T-helper 2 cell treated with Interferon-gamma antibody and Interleukin-4, amounts not matched to agents 5 μg/mL and 100 μg/mL, for 36 hours (primary cell): Measurements from ENCODE around the gene CDH15.

Experiments used
- DNase-seq: peaks from one replicate; pipeline ENCODE4 v3.0.0; 2021; ENCODE audit warnings: low spot score
- H3K27ac Mint-ChIP-seq: one replicate; pipeline ENCODE4 v1.8.0; 2021; ENCODE audit warnings: mild to moderate bottlenecking, mixed read lengths
- H3K27me3 Mint-ChIP-seq: one replicate; pipeline ENCODE4 v1.8.0; 2021; ENCODE audit warnings: low read depth, mixed read lengths
- H3K36me3 Mint-ChIP-seq: one replicate; pipeline ENCODE4 v1.8.0; 2021; ENCODE audit warnings: low read depth, mixed read lengths
- H3K4me1 Mint-ChIP-seq: one replicate; pipeline ENCODE4 v1.8.0; 2021; ENCODE audit warnings: low read depth, mixed read lengths
- H3K4me3 Mint-ChIP-seq: one replicate; pipeline ENCODE4 v1.8.0; 2022; ENCODE audit warnings: mild to moderate bottlenecking, moderate library complexity, mixed read lengths
- H3K9me3 Mint-ChIP-seq: one replicate; pipeline ENCODE4 v1.8.0; 2021; ENCODE audit warnings: mixed read lengths

CDH15 gene

DNA sequence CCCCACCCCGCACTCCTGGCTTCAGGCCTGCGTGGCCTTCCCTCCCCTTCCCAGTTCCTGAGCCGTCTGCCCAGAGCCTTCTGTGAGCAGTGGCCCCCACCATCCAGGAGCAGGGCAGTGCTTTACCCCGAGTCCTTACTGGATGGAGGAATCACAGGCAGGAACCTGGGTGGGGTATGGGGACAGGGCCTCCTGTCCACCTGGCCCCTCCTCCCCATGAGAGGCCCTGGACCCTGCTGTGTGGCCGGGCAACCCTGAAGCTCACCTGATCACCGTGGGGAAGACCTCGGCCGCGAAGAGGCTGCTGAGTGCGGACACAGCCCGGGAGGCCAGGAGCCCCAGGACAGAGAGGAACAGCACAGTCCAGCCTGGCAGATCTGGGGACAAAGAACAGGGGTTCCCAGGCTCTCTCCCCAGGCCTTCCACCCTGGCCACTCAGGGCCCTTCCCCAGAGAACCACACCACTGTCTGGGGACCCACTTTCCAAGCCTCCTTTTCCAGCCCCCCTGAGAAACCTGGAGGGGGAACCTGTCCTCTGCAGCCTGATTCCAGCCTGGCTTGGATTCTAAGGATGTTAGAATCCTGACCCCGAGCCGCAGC, 25.6 kb downstream of the CDH15 start:
- DNase-seq: no peak
- Mint-ChIP-seq H3K27ac (no peak overlapping the region), H3K9me3 (no peaks in the 10 kb centered on the region), H3K36me3 (no peaks in the 10 kb centered on the region), H3K27me3 (peaks cover 10% of the 10 kb centered on the region), H3K4me3 (no peak overlapping the region), H3K4me1 (peaks cover 3% of the 10 kb centered on the region)

DNA sequence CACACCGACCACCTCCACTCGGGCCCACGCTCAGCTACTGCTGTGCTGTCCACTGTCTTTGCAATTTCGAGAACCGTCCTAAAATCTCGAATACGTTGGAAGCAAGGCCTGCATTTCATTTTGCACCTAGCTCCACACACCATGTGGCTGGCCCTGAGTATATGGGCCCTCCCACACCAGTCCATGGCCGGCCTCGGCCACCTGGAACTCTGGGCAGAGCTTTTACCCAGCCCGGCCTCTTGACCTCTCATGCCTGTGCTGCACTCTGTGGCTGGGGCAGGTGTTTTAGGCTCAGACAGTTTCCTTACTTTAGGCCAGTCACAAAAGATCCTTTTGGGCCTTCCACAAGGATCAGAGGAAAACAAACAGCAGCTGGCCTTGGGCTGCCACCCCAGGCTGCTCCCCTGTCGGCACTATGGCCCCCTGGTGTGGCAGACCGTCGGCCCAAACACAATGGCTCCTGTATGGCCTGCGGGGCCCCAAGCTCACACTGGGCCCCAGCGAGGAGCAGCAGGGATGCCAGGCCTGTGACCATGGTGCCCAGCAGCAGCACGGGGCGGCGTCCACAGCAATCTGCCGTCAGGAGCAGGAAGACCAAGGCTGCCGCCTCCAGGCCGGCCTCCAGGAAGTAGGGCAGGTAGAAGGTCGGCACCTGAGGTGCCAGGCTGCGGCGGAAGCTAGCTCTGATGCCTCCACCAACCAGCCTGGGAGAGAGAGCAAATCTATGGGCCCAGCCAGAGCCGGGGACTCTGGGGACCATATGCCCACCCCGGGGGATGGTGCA, 26.3 kb downstream of the CDH15 start:
- H3K36me3 Mint-ChIP-seq: no peaks in the 10 kb centered on the region
- no peak overlapping the region for H3K27ac Mint-ChIP-seq
- H3K27me3 Mint-ChIP-seq: peaks cover 14% of the 10 kb centered on the region
- H3K4me3 Mint-ChIP-seq: no peak overlapping the region
- H3K4me1 Mint-ChIP-seq: peaks cover 4% of the 10 kb centered on the region
- H3K9me3 Mint-ChIP-seq: no peaks in the 10 kb centered on the region
- no peak for DNase-seq

DNA sequence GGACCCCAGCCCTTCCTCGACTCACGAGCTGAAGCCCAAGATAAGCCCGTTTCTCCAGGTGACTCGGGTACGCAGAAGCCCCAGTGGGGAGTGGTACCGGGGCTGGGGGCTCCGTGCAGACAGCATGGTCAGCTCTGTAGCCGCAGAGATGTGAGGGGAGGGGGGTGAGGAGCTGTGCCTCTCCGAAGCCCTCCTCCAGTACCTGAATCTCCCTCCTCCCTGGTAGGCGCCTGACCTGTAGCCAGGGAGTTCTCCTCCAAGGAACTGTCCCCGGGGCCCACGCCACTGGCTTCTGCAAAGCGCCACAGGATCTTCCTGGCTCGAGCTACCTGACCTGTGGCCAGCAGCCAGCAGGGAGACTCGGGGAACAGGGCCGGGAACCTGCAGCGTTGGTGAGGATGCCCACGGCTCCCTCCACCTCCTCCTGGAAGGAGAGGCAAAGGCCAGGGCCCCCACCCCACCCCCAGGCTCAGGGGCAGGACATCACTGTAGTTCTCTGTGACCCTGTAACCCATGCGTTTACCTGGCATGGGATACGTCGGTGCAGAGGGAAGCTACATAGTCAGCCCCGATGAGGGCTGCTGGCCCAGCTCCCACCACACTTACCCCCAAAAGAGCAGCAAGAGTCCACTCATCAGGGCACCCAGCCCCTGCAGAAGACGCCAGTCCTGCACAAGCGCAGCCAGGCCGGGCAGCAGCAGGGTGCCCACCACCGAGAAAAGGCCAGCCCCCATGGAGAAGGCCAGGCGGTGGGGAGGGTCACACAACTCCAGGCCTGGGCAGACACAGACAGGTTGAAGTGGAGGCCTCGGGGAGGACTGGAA, 27.1 kb downstream of the CDH15 start:
- peaks cover 6% of the 10 kb centered on the region for H3K4me1 Mint-ChIP-seq
- H3K9me3 Mint-ChIP-seq: no peaks in the 10 kb centered on the region
- no peak for DNase-seq
- H3K27ac Mint-ChIP-seq: no peak overlapping the region
- H3K4me3 Mint-ChIP-seq: no peak overlapping the region
- H3K36me3 Mint-ChIP-seq: no peaks in the 10 kb centered on the region
- peaks cover 22% of the 10 kb centered on the region for H3K27me3 Mint-ChIP-seq

DNA sequence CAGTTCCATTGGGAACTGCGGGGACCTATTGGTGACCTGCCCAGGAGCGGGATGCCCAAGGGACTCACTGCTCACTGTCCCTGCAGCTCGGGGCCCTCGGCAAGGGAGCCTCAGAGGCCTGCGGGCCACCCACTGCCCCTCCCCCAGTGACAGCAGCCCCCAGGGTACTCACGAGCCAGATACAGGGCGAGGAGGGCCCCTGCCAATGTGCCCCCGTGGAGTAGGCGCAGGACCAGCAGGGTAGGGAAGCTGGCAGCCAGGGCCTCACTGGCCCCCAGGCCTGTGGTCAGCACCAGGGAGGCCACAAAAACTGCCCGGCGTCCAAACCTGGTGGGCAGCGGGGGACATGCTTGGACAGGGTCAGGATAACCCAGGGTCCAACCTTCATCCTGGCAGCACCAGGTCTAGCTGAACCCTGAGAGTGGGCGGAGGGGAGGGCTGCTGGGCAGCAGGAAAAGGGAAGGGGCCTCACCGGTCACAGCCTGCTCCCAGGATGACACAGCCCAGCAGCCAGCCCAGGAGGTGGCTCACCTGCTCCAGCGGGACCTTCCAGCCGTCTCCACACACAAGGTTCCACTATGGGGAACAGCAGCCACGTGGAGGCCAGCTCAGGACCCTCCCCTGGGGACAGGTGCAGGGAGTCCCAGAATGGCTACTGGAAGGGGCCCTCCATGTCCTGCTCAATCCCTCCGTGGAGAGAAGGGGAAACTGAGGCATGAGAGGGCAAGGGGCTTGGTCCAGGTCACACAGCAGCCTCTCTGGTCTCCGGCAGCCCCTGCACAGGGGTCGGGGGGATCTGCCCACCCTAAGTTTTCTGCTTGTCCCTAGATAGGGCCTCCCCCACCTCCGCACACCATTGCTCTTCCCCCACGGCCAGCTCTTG, 27.9 kb downstream of the CDH15 start:
- Mint-ChIP-seq H3K27ac (no peak overlapping the region), H3K36me3 (no peaks in the 10 kb centered on the region), H3K27me3 (peaks cover 29% of the 10 kb centered on the region), H3K9me3 (no peaks in the 10 kb centered on the region), H3K4me3 (peak overlapping the region; percentile 15), H3K4me1 (peaks cover 6% of the 10 kb centered on the region)
- DNase-seq: no peak

DNA sequence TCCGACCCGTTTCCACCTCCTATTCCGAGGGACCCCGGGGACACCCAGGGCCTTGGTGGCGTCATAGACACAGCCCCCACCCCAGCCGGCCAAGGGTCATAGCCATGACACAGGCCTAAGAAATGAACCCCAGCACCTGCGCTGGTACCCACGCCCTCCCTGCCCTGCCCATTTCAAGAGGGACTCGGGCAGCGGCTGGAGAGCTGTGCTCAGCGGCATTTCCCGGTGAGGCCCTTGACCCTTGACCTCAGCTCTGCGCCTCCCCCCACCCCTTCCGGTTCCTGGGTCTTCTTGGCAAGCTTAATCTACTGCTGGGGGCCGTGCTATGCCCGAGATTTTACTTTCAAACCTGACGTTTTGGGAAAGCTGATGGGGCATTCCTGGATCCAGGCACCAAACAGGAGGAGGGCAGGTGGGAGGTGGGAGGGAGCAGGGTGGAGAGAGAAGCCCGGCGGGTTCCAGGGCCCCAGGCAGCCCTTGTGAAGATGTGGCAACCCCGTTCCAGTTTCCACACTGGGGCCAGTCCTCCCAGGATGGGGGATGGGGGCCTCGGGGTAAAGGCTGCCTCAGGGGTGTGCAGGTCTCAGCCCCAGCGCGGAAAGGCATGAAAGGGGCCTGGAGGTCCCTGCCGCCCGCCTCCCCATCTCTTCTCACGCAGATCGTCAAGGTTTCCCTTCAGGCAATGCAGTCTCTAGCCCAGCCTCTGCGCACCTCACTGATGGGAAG, 28.7 kb downstream of the CDH15 start, which contains the start of gene SLC22A31:
TSS of gene SLC22A31 (minus strand) at position 414 of the 726 bp plus-strand sequence. CDS start at position 378, 36 bp downstream.
- Mint-ChIP-seq H3K27ac (no peak within 1 kb of the TSS), H3K36me3 (no peaks in the 10 kb centered on the region), H3K4me1 (peaks cover 6% of the 10 kb centered on the region), H3K9me3 (no peaks in the 10 kb centered on the region), H3K4me3 (peak within 1 kb of the TSS; percentile 51), H3K27me3 (peaks cover 32% of the 10 kb centered on the region)
- no peak for DNase-seq

DNA sequence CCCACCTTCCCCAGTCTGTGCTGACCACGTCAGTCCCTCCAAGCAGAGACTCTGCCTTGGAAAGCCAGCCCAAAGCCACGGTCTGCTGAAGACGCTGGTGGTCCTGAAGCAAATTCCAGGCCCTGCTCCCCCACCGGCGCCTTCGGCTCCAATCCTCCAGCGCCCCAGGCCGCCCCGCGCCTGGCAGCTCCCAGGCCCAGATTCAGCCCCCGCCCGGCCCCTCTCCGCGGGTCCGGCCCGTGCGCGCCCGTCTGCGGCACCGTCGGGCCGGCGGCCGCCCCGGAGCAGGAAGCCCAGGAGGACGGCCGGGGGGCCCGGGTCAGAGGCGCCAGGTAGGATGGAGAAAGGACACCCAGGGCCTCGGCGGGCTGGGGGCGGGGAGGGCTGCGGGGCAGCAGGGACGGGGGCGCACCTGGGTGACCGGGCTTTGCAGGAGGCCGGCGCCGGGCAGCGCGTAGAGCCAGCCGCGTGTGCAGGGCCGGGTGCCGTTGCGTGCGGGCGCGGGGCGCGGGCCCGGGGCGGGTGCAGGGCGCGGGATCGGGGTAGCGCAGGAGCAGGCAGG, 29.4 kb downstream of the CDH15 start:
- no peaks in the 10 kb centered on the region for H3K36me3 Mint-ChIP-seq
- H3K4me3 Mint-ChIP-seq: peak overlapping the region; percentile 51
- H3K4me1 Mint-ChIP-seq: peaks cover 6% of the 10 kb centered on the region
- DNase-seq: no peak
- no peaks in the 10 kb centered on the region for H3K9me3 Mint-ChIP-seq
- peaks cover 32% of the 10 kb centered on the region for H3K27me3 Mint-ChIP-seq
- no peak overlapping the region for H3K27ac Mint-ChIP-seq

DNA sequence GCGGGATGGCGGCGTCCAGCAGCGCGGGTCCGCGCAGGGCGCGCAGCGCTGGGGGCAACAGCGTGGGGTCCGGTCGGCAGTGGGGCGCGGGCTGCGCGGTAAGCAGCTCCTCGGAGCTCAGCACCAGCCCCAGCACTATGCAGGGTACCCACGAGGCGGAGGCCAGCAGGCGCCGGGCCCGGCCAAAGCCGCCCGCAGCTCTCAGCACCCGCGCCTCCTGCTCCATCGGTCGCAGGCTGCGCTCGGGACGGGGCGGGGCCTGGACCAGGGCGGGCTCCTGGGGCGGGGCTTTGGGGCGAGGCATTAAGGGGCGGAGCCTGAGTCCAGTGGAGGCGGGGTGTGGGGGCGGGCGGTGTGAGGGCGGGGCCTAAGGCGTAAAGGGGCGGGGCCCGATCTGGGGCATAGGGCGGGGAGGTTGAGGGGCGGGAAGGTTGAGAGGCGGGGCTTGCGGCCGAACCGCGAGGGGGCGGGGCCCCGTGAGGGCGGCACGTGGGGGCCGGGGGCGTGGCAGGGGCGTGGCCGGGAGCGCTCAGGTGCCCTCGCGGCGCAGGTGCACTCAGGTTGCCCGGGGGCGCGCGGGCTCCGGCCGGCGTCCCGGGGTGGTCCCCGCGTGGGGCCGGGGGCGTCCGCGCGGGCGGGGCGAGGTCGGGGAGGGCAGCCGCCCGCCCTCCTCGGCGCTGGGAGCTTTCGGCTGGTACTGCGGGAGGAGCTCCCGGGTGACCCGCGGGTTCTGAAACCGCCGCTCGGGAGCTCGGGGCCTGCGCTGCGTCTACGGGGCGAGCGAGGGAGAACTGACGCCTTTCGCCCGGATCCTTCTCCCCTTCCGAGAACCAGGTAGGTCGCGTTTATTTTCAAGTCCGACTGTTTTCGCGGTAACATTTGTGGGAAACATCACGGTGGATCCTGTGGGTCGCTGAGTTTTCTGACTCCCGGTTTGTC, 30.2 kb downstream of the CDH15 start:
- peaks cover 32% of the 10 kb centered on the region for H3K27me3 Mint-ChIP-seq

DNA sequence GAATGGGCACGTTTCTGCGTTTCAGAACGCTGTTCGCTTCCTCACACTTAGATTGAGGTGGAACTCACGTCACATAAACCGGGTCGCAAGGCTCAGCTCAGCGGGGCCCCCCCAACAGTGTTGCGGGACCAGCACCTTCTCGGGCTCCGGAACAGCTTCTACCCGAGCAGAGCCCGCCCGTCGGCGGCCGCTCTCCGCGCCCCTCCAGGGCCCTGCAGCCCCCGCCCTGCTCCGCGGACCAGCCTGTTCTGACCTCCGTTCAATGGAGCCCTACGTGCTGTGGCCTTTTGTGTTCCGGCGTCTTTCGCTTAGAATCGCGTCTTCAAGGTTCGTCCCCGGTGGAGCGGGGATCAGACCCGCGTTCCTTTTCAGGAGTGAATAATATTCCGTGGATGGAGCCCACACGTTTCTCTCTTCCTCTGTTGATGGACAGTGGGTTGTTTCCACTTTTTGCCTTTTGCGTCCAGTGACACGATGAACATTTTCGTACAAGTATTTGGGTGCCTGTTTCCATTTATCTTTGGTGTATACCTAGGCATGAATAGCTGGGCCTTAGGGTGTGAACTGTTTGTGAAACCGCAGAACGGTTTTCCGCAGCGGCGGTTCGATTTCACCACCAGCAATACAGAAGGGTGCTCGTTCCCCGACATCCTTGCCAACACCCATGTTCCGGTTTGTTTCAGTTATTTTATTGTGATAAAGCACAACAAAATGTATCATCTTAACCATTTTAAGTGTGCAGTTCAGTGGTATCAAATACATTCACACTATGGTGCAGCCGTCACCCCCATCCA, 31.1 kb downstream of the CDH15 start:
- no peaks in the 10 kb centered on the region for H3K9me3 Mint-ChIP-seq
- peak overlapping the region; percentile 42 for H3K27ac Mint-ChIP-seq
- peaks cover 32% of the 10 kb centered on the region for H3K27me3 Mint-ChIP-seq
- H3K4me3 Mint-ChIP-seq: peak overlapping the region; percentile 38
- peaks cover 6% of the 10 kb centered on the region for H3K4me1 Mint-ChIP-seq
- no peaks in the 10 kb centered on the region for H3K36me3 Mint-ChIP-seq
- DNase-seq: no peak

More for the DNA sequence above, 30.2 kb downstream of the CDH15 start:
- peak overlapping the region; percentile 24 for H3K4me3 Mint-ChIP-seq
- H3K36me3 Mint-ChIP-seq: no peaks in the 10 kb centered on the region
- no peak overlapping the region for H3K27ac Mint-ChIP-seq
- no peaks in the 10 kb centered on the region for H3K9me3 Mint-ChIP-seq
- peaks cover 6% of the 10 kb centered on the region for H3K4me1 Mint-ChIP-seq
- peak; percentile 69 for DNase-seq

DNA sequence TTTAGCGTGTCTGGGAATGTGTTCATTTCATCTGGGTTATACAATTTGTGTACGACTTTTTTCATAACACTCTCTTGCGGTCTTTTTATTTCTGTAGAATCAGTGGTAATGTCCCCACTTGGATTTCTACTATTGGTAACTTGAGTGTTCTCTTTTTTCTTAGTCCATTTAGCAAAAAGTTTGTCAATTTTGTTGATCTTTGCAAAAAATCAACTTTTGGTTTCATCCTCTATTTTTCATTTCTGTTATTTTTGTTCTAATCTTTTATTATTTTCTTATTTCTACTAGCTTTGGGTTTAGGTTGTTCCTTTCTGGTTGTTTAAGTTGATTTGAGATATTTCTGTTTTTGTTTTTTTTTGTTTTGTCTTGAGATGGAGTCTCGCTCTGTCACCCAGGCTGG, 36.4 kb downstream of the CDH15 start:
- DNase-seq: no peak
- H3K27me3 Mint-ChIP-seq: peaks cover 17% of the 10 kb centered on the region
- peaks cover 1% of the 10 kb centered on the region for H3K4me1 Mint-ChIP-seq
- no peak overlapping the region for H3K27ac Mint-ChIP-seq
- no peak overlapping the region for H3K4me3 Mint-ChIP-seq
- no peaks in the 10 kb centered on the region for H3K9me3 Mint-ChIP-seq
- no peaks in the 10 kb centered on the region for H3K36me3 Mint-ChIP-seq

DNA sequence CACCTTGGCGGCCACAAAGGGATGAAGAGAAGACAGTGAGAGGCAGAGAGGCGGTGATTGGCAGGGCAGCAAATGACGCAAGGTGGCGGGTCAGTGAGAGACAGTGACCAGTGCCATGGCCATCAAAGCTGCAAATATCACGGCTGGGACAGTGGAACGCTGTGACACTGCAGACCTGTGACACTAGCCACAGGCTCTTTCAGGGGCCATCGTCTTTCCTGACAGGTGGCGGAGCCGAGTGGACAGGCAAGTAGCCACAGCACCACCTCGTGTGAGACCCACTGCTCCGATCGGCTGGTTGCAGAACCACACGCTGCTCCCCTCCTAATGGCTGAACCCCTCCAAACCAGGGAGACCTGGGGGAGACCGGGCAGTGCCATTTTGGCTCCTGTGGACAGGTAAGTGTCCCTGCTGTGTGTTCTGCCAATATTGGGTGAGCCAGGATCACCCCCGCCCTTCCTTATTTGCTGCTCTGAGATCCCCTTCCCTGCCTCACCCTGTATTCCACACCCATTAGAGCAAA, 38.0 kb downstream of the CDH15 start:
- H3K27me3 Mint-ChIP-seq: peaks cover 3% of the 10 kb centered on the region
- H3K36me3 Mint-ChIP-seq: no peaks in the 10 kb centered on the region
- no peak for DNase-seq
- no peaks in the 10 kb centered on the region for H3K4me1 Mint-ChIP-seq
- H3K27ac Mint-ChIP-seq: no peak overlapping the region
- no peak overlapping the region for H3K4me3 Mint-ChIP-seq
- no peaks in the 10 kb centered on the region for H3K9me3 Mint-ChIP-seq

DNA sequence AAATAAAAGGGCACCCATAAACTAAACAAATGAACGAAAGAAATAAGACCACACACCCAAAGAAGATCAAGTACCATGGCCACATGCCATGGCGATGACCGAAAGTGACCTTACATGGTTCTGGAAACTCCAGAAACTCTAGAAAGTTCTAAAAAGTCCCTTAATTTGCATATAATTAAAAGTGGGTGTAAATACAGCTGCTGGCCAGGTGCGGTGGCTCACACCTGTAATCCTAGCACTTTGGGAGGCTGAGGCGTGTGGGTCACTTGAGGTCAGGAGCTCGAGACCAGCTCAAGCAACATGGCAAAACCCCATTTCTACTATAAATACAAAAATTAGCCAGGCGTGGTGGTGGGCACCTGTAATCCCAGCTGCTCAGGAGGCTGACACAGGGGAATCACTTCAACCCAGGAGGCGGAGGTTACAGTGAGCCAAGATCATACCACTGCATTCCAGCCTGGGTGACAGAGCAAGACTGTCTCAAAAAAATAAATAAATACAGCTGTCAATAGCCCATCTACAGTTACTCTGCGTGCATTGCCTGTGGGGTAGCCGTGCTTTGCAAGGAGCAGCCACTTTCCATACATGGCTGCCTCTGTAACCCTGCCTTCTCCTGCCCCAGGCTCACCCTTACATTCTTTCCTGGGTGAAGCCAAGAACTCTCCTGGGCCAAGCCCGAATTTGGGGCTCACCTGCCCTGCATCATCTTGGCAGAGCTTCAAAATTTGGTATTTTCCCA, 38.8 kb downstream of the CDH15 start:
- H3K4me1 Mint-ChIP-seq: no peaks in the 10 kb centered on the region
- no peaks in the 10 kb centered on the region for H3K9me3 Mint-ChIP-seq
- no peaks in the 10 kb centered on the region for H3K27me3 Mint-ChIP-seq
- H3K36me3 Mint-ChIP-seq: no peaks in the 10 kb centered on the region
- no peak overlapping the region for H3K4me3 Mint-ChIP-seq
- H3K27ac Mint-ChIP-seq: no peak overlapping the region
- no peak for DNase-seq
